GM19099 (cell line): ENCODE data around the gene CNST.
A peak's percentile ranks its signal among the peaks of the same experiment; 100 is the strongest.

Experiments
- POLR2A ChIP-seq: IDR thresholded peaks from 3 replicates; pipeline ENCODE4 v1.6.1; 2011; ENCODE audit warnings: low read depth; ENCODE audit not compliant: insufficient read length; ENCODE audit errors: extremely low read depth

CNST gene, protein sequence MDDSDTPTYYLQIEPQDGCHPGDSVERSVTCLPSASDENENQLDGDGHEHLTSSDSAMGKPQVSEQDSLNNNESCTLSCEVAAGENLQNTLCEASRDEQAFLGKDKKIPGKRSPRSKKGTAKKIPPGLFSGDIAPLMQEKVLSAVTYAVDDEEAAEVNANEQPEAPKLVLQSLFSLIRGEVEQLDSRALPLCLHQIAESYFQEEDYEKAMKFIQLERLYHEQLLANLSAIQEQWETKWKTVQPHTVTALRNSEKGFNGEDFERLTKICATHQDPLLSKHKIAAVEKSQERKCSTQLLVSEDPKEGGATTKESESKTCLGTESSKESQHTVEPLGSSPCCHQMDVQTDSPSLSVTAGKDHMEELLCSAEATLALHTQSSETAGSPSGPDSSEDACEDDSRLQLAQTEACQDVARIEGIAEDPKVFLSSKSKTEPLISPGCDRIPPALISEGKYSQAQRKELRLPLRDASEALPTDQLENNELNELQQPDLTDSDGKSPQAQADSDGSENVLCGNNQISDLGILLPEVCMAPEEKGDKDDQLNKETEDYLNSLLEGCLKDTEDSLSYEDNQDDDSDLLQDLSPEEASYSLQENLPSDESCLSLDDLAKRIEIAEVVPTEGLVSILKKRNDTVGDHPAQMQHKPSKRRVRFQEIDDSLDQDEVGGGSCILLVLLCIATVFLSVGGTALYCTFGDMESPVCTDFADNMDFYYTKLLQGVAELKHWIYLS

DNA sequence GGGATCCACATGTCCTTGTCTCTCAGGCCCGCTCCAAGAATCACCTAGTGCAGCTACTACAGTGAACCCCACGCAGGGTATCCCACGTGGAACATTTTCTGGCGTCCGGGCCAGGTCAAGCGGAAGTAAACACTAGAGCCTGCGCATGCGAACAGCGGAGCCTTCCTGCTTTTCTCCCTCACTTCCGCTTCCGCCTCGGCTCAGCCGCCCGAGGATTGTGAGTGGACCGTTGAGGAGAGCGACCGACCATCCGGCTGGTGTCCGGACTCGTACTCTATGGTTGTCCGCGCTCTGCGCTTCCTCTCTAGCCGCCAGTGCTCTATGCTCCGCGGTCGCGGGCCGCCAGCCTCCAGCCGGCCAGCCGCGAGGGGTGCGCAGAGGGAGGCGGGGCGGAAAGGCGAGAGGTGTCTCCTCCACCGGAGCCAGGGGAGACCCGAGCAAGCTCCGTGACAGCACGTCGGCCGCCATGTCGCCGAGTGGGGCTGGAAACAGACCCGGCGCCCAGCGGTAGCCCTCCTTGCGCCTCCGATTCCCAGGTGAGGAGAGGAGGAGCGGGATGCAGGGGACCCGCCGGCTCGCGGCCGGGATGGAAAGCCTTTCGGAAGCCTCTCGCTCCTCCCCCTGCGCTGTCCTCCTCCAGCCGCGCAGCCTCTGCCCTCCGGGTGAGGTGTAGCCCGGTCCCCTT lies at the start of gene CNST, which contains the start of gene TFB2M:
Gene CNST (plus strand): TSS at position 329 of the 685 bp plus-strand sequence. CDS start 25,107 bp downstream, outside the sequence.
Gene TFB2M (minus strand): TSS at position 134 of the 685 bp plus-strand sequence. CDS start 123 bp downstream, at position 11.
- peak; percentile 88 for TF ChIP-seq POLR2A

DNA sequence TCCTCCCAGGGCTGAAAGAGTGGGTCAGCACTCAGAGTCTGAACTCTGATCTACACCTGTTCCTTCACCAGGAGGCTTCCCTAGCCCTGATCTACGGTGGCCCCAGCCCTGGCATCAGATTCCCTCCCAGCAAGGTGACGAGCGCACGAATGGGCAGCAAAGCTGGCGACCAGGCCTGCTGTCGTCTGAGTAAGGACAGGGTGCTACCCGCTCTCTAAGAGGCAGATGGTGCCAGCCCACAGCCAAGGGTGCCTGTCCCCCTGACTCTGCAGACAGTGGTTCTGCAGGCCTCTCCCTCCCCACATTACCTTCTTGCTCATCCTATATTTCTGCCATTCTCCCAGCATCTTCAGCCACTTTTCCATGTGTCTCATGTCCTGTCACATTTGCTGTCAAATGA lies 48.9 kb upstream of the CNST start:
- TF ChIP-seq POLR2A = no peak

DNA sequence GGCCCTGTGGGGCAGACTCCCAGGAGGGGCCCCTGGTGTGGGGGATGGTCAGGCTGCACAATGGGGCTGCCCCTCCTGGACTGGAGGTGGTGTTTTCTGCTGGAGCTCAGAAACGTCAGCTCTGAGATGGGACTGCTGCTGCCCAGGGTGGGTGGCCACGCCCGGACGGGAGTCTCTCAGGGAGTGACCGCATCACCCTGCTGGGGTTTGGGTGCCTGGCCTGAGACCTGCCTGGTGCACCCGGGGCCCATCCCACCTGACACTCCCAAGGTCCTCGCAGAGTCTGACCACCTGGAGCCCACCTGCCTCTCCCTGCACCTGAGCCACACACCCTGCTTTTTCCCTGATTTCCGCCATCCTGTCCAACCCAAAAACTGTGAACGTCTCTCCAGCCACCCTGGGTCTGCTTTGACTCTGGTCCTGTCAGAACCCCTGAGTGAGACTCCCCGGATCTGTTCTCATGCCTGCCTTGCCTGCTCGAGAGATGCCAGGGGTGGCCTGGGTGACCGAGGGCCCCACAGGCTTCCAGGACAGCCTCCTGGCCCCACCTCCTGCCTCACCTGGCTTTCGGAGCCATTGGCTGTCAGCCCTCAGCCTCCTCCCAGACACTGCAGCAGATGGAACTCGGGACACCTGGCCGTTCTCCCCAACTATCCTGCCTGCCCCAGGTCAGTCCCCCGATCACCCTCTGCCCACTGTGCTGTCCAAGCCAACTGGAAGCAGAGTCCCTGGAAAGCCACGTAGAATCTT lies 47.6 kb upstream of the CNST start:
- TF ChIP-seq POLR2A = no peak

DNA sequence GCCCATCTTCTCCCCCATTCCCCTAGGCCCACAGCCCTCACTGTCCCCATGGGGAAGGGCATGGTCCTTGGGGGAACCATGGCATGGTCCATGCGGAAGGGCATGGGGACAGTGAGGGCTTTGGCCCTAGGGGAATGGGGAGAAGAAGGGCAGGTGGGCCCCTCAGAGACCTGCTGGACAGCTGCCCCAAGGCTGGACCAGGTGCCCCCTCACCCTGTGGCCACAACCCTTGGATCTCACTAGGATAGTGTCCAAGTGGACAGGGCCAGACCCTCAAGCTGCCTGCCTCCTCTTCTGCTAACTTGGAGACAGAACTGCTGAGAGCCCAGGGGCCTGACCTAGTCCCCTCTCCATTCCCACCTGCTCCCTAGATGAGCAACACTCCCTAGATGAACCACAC lies 46.7 kb upstream of the CNST start:
- TF ChIP-seq POLR2A = no peak

DNA sequence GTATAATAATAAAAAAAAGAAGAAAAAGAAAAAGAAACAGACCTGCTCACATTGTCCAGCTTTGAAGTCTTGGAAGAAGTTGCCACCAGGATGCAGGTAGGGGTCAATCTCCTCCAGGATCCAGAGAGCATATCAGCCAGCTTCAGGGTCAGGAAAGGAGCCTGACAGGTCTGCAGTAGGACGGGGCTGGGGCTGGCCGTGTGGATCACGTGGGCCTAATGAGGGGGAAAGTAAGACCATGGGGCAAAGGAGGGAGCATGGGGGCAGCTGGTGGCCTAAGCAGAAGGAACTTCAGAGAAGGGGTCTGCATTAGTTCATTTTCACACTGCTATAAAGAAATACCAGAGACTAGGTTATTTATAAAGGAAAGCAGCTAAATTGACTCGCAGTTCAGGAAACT lies 39.9 kb upstream of the CNST start:
- no peak for TF ChIP-seq POLR2A

DNA sequence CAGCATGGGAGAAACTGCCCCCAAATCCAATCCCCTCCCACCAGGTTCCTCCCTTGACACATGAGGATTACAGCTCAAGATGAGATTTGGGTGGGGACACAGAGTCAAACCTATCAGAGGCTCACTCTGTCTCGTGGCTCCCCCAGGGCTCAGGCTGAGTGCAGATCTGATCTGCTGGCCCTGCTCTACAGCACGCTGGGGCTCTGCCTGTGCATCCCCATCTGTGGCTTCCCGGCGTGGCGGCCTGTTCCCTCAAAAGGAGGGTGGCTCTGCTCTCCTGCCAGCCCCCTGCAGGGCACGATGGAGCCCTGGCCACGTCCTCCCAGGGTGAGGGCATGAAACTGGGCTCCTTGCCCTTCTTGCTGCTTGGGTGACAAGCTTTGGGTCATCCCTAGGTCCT lies 39.3 kb upstream of the CNST start:
- no peak for TF ChIP-seq POLR2A

DNA sequence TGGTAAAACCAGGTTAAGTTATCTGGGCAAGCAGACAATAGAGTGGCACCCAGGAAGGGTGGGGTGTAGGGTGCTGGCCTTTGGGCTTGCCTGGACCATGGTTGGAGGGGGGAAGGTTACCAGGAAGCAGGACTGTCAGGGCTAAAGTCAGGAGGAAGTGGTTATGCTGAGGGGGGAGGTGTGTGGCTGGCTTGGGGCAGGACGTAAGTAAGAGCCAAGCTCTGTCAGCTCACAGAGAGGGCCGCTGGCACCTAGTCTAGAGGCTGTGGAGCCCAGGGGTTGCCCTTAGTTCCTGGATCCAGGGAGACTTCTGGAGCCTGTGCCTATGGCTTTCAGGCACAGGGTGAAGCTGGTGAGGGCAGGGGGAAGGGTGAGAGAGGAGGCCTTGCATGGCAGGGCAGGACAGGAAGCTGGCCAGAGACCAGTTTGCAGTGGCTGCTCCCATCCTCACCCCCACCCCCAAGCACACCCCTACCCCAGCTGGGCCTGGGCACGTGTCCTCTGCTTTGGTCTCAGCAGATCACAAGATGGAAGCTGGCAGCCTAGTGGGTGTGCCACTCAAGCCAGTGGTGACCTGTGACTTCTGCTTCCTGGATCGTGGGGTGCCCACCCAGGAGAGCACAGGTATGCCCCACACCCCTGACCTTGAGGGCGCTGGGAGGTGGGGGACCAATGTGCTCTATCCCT lies 38.7 kb upstream of the CNST start:
- TF ChIP-seq POLR2A = no peak

DNA sequence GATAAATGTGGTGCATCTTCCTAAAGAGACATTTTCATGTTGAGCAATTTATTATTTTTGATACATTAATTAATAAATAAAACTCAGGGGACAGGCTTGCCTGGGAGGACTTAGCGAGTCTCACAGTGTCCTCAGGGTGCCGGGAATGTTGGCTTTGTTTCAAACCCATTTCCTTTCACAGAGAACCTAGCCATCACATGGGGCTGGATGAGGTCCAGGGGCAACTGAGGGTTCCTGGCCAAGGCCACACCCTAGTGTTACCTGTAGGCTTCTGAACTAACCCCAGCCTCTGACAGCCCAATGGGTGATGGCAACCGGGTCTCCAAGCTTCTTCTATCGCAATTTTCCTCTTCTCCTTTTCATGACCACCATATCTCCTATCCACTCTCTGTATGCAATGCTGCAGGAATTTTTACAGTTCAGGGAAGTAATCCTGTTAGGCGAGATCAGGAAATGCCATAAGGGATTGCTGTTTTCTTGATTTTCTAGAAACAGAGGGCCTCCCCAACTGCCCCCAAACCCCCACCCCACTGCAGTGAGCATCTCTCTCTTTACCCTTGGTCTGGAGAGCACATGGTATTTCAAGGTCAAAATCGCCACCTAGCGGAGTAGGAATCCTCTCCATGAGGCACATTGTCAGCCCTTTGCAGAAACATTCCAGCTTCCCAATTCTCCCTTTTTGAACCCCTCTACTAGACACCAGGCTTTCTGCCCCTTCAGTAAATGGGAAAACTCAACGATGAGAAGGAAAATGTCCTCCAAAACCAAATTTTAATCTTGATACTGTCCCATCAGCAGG lies 37.1 kb upstream of the CNST start:
- no peak for TF ChIP-seq POLR2A

DNA sequence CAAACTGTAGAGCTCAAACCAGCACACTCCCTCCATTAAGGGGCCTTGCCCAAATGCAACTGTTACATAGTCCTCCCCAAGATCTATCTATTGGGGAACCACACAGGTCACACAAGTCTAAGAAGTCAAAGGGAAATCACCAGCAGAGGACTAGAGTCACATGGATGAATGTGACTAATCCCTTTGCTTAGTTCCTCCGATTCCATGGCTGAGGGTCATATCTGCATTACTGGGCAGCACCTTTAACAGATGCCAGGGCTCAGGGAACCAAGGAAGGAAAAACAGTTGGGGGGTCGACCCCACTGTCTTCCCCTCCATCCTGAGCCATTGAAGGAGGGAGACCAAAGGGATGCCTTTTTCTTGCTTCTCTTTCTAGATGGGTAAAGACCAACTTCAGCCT lies 35.8 kb upstream of the CNST start:
- TF ChIP-seq POLR2A = no peak

DNA sequence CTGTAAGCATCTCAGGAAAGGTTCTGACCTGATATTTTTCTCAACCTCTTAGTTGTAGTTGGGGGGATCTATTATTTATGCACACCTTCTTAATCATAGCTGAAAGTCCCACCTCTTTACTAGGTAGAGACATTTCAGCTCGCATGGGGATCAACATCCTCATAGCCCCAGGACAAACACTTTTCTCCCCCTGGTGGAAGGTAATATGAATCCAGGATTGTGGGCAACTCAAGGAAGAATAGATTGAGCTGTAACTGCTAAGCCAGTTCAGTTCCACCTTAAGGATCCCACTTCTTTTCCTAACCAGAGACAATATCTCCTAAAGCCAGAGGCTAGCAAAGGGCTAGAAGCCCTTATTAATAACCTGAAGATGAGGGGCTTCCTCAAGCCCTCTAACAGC lies 33.7 kb upstream of the CNST start:
- TF ChIP-seq POLR2A = no peak

DNA sequence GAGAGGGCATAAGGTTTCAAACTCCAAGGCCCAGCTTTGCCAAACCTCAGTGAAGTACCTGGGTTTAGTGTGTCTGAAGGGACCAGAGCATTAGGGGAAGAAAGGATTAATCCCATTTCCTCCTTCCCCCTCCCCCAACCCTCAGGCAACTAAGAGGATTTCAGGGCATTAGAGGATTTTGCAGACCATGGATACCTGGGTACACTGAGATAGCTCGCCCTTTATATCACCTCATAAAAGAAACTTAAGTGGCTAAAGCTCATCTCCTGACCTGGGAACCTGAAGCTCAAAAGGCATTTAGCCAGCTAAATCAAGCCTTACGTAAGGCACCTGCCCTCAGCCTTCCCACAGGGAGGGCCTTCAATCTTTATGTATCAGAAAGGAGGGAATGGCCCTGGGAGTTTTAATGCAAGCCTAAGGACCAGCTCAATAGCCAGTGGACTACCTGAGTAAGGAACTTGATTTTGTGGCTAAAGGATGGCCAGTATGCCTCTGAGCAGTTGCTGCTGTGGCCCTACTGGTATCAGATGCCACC lies 32.8 kb upstream of the CNST start:
- no peak for TF ChIP-seq POLR2A

DNA sequence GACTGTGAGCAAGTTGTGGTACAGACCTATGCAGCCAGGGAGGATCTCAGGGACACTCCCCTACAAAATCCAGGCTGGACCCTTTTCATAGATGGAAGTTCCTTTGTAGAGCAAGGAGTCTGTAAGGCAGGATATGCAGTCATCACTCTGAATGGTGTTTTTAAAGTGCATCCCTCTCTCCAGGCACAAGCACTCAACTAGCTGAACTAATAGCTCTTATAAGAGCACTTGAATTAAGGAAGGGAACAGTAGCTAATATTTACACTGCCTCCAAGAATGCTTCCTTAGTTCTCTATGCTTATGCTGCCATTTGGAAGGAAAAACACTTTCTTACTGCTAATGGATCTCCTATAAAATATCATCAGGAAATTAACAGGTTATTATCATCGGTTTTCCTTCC lies 32.1 kb upstream of the CNST start:
- no peak for TF ChIP-seq POLR2A

DNA sequence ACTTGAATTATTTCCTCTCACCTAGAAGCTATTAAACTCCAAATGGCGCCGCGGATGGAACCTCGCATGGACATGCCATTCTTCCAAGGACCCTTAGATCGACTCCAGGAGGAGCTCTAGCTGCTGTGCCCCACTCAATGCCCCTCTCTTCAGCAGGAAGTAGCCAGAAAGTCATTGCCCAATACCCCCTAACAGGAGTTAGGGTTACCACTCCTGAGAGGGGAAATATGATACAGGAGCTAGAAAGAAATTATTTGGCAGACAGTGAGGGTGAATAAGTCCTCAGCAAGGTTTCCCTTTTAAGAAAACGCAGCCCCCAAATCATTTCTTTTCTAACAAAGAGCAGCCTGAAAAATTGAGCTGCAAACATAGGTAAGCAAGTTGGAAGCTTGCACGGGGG lies 28.8 kb upstream of the CNST start:
- TF ChIP-seq POLR2A = no peak
